Measurements from ENCODE around the gene ATXN1.

DNA sequence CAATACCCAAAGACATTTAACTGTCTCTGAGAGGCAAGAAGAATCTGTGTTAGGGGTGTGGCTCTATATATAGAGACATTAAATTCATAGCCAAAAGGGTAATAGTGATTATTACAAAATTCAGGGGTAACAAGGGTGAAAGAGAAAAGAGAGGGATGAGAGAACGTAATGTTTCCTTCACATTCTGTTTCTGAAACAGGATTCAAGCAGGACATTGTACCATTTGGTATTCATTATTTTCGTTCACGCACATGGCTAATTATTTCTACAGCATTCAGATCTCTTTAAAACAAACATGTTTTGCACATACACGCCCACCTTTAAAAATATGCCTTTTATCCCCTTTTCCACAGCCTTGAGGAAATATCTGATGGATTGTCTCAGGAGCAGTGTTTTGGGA is 400.1 kb downstream of the ATXN1 start:
- TF ChIP-seq, protein P1, sequence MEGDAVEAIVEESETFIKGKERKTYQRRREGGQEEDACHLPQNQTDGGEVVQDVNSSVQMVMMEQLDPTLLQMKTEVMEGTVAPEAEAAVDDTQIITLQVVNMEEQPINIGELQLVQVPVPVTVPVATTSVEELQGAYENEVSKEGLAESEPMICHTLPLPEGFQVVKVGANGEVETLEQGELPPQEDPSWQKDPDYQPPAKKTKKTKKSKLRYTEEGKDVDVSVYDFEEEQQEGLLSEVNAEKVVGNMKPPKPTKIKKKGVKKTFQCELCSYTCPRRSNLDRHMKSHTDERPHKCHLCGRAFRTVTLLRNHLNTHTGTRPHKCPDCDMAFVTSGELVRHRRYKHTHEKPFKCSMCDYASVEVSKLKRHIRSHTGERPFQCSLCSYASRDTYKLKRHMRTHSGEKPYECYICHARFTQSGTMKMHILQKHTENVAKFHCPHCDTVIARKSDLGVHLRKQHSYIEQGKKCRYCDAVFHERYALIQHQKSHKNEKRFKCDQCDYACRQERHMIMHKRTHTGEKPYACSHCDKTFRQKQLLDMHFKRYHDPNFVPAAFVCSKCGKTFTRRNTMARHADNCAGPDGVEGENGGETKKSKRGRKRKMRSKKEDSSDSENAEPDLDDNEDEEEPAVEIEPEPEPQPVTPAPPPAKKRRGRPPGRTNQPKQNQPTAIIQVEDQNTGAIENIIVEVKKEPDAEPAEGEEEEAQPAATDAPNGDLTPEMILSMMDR (tag by site-specific recombination; IDR thresholded peaks at IDR 0.05), result no peak
- TF ChIP-seq, protein P2, sequence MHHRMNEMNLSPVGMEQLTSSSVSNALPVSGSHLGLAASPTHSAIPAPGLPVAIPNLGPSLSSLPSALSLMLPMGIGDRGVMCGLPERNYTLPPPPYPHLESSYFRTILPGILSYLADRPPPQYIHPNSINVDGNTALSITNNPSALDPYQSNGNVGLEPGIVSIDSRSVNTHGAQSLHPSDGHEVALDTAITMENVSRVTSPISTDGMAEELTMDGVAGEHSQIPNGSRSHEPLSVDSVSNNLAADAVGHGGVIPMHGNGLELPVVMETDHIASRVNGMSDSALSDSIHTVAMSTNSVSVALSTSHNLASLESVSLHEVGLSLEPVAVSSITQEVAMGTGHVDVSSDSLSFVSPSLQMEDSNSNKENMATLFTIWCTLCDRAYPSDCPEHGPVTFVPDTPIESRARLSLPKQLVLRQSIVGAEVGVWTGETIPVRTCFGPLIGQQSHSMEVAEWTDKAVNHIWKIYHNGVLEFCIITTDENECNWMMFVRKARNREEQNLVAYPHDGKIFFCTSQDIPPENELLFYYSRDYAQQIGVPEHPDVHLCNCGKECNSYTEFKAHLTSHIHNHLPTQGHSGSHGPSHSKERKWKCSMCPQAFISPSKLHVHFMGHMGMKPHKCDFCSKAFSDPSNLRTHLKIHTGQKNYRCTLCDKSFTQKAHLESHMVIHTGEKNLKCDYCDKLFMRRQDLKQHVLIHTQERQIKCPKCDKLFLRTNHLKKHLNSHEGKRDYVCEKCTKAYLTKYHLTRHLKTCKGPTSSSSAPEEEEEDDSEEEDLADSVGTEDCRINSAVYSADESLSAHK (tag by site-specific recombination; IDR thresholded peaks at IDR 0.05), result no peak
- TF ChIP-seq, protein P3, sequence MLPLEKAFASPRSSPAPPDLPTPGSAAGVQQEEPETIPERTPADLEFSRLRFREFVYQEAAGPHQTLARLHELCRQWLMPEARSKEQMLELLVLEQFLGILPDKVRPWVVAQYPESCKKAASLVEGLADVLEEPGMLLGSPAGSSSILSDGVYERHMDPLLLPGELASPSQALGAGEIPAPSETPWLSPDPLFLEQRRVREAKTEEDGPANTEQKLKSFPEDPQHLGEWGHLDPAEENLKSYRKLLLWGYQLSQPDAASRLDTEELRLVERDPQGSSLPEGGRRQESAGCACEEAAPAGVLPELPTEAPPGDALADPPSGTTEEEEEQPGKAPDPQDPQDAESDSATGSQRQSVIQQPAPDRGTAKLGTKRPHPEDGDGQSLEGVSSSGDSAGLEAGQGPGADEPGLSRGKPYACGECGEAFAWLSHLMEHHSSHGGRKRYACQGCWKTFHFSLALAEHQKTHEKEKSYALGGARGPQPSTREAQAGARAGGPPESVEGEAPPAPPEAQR (tag by site-specific recombination; IDR thresholded peaks at IDR 0.05), result no peak
- TF ChIP-seq, protein P4, sequence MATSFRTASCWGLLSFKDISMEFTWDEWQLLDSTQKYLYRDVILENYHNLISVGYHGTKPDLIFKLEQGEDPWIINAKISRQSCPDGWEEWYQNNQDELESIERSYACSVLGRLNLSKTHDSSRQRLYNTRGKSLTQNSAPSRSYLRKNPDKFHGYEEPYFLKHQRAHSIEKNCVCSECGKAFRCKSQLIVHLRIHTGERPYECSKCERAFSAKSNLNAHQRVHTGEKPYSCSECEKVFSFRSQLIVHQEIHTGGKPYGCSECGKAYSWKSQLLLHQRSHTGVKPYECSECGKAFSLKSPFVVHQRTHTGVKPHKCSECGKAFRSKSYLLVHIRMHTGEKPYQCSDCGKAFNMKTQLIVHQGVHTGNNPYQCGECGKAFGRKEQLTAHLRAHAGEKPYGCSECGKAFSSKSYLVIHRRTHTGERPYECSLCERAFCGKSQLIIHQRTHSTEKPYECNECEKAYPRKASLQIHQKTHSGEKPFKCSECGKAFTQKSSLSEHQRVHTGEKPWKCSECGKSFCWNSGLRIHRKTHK (tag by site-specific recombination; IDR thresholded peaks at IDR 0.05), result no peak
